Left ventricle myocardium inferior (tissue), 1 donor: ENCODE results near the gene NFKBIL1. TPM values are rescaled to one million over a fixed set of nuclear protein-coding genes. Genes with fewer than 3 reads are reported as not detected.
A peak's percentile ranks its signal among the peaks of the same experiment; 100 is the strongest.

Experiments
- DNase-seq: peaks from one replicate; pipeline ENCODE4 v3.0.0-alpha.2; 2020
- H3K27ac ChIP-seq: fragments of 200-600 bp; replicated peaks from 2 replicates; pipeline ENCODE4 v1.8.0; 2021
- H3K27me3 ChIP-seq: fragments of 200-600 bp; 2 replicates; pipeline ENCODE4 v1.8.0; 2021; ENCODE audit warnings: low read depth
- H3K36me3 ChIP-seq: fragments of 200-600 bp; 2 replicates; pipeline ENCODE4 v1.8.0; 2021
- H3K4me1 ChIP-seq: fragments of 200-600 bp; 2 replicates; pipeline ENCODE4 v1.8.0; 2021
- H3K4me3 ChIP-seq: fragments of 200-600 bp; 2 replicates; pipeline ENCODE4 v1.8.0; 2021; ENCODE audit warnings: mild to moderate bottlenecking, moderate library complexity
- H3K9me3 ChIP-seq: fragments of 200-600 bp; replicated peaks from 2 replicates; pipeline ENCODE4 v1.8.0; 2021
- CTCF ChIP-seq: fragments of 200-600 bp; IDR thresholded peaks from 2 replicates; pipeline ENCODE4 v1.8.0; 2021; ENCODE audit warnings: antibody characterized with exemption, mild to moderate bottlenecking, borderline replicate concordance
- intact Hi-C: fragments of 100-400 bp; cut with micrococcal nuclease; formaldehyde crosslinking; loops from one replicate; pipeline ENCODE4 v1.11.0; 2022
- total RNA-seq: library from RNA; stranded (reverse); fragmentation: NEBNext Ultra II Directional; extraction: Animal tissue kit (Norgen Biotek cat#: 25700); gene quantifications from one replicate; pipeline ENCODE4 v1.2.1, GENCODE V29; 2021
- donor health status: DM: no; HTN: yes; CAD: no; lungs with severe emphysema.

NFKBIL1 gene
- total RNA-seq, 1 donor from 2014 or later: 11.5 TPM

DNA sequence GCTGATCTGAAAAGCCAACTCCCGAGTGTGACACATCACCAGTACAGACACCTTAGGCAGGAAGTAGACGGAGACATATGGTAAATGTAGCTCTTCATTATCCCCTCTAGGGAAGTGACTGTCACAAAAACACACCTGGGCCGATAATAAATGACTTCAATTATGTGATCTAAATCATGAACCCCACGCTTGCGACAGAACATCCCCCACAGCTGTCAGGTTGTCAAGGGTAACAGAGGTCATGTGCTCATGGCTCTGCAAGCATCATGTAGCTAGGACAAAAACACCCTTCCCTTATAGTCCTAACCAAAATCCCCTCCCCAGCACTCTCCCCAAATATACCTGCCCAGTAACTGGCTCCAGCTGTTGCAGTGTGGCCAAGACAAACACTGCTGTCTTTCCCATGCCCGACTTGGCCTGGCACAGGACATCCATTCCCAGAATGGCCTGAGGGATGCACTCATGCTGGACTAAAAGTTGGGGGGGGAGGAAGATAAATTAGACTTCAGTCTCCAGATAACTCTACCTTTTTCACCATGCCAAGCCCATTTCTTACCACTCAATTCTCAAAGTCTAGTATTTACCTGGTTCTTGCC is 8.5 kb upstream of the NFKBIL1 start:
- Histone ChIP-seq H3K27ac (peak overlapping the region; percentile 92), H3K27me3 (no peaks in the 10 kb centered on the region), H3K4me1 (peaks cover 72% of the 10 kb centered on the region), H3K36me3 (peaks cover 65% of the 10 kb centered on the region), H3K4me3 (peak overlapping the region; percentile 83), H3K9me3 (no peaks in the 10 kb centered on the region)
- no peak for TF ChIP-seq CTCF
- no peak for DNase-seq
- intact Hi-C loops: no loop called here

DNA sequence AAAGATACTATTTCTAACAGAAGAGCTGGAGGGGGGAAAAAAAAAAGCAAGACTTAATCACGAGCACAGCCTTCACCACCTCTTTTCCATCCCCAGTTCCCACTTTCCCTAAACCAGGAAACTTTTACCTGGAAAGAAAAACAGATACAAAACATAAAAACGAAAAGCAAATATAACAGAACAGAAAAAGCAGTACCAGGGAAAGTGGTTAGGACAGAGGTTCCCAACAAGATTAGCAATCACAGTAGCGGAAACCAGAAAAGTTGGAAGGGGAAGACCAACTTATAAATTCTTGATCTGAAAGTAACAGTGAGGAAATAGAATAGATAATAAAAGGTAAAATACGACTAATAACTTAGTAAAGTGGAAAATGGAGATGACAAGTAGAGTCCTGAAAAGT is 6.8 kb upstream of the NFKBIL1 start:
- Histone ChIP-seq H3K4me1 (peaks cover 70% of the 10 kb centered on the region), H3K4me3 (peak overlapping the region; percentile 83), H3K36me3 (peaks cover 47% of the 10 kb centered on the region), H3K27me3 (no peaks in the 10 kb centered on the region), H3K9me3 (no peaks in the 10 kb centered on the region), H3K27ac (peak overlapping the region; percentile 92)
- no peak for TF ChIP-seq CTCF
- intact Hi-C loops: no loop called here
- no peak for DNase-seq

GRCh38 chr6:31541059-31541657 is 6.2 kb upstream of the NFKBIL1 start:
- Histone ChIP-seq H3K4me3 (peak overlapping the region; percentile 83), H3K27me3 (no peaks in the 10 kb centered on the region), H3K9me3 (no peaks in the 10 kb centered on the region), H3K4me1 (peaks cover 66% of the 10 kb centered on the region), H3K36me3 (peaks cover 42% of the 10 kb centered on the region), H3K27ac (peak overlapping the region; percentile 92)
- DNase-seq: no peak
- intact Hi-C loops: no loop called here
- TF ChIP-seq CTCF: no peak

- DNase-seq: peak; percentile 94
- no peak for TF ChIP-seq CTCF
- H3K27me3 ChIP-seq: no peaks in the 10 kb centered on the region
- intact Hi-C loops: no loop called here
- H3K9me3 ChIP-seq: no peaks in the 10 kb centered on the region
- peaks cover 35% of the 10 kb centered on the region for H3K36me3 ChIP-seq
- peaks cover 62% of the 10 kb centered on the region for H3K4me1 ChIP-seq
- peak within 1 kb of the TSS; percentile 83 for H3K4me3 ChIP-seq
- peak within 1 kb of the TSS; percentile 92 for H3K27ac ChIP-seq
Observed at GRCh38 chr6:31541658-31542521, 5.5 kb upstream of the NFKBIL1 start, which contains the start of gene DDX39B. Gene DDX39B, minus strand, starts transcription at chr6:31542003. Its CDS starts 1,471 bp downstream, at chr6:31540532.

DNA sequence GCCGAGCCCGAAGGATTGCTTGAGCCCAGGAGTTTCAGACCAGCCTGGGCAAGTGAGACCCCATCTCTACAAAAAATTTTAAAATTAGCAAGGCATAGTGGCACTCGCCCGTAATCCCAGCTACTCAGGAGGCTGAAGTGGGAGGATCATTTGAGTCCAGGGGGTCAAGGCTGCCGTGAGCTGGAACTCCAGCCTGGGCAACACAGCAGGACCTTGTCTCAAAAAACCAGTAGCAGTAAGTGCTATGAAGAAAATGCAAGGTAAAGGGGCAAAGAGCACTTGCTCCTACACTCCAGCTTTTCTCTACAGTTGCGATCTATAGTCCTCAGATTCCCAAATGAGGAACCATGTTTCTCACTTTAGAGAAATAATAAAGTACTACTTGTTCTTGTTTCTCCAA is 3.8 kb upstream of the NFKBIL1 start:
- Histone ChIP-seq H3K27ac (peak overlapping the region; percentile 92), H3K9me3 (no peaks in the 10 kb centered on the region), H3K4me3 (no peak overlapping the region), H3K4me1 (peaks cover 59% of the 10 kb centered on the region), H3K27me3 (no peaks in the 10 kb centered on the region), H3K36me3 (peaks cover 17% of the 10 kb centered on the region)
- no peak for DNase-seq
- intact Hi-C loops: no loop called here
- TF ChIP-seq CTCF: no peak
